GM23338 (cell line): ENCODE measurements around the gene SUGCT. TPM values are rescaled to one million over a fixed set of nuclear protein-coding genes. Genes with fewer than 3 reads are reported as not detected.

Experiments
- ATAC-seq: fragments of 200-7000 bp; cut with Tn5 transposase; 3 replicates; pipeline ENCODE4 v1.9.1; 2020
- DNase-seq: peaks from one replicate; pipeline ENCODE4 v3.0.0-alpha.2; 2015; ENCODE audit warnings: low spot score
- H2AFZ ChIP-seq: fragments of 200-600 bp; sonication (generic); 2 replicates; pipeline ENCODE4 v1.8.0; 2016; ENCODE audit warnings: antibody characterized with exemption, mild to moderate bottlenecking, moderate library complexity
- H3F3A ChIP-seq: fragments of 200-600 bp; sonication (generic); replicated peaks from 2 replicates; pipeline ENCODE4 v1.8.0; 2017; ENCODE audit warnings: antibody characterized with exemption, mixed run types, low read depth
- H3K27ac ChIP-seq: fragments of 200-600 bp; sonication (generic); 2 replicates; pipeline ENCODE4 v1.6.1; 2016; ENCODE audit warnings: low read depth
- H3K27me3 ChIP-seq: fragments of 200-600 bp; sonication (generic); 2 replicates; pipeline ENCODE4 v1.8.0; 2016; ENCODE audit warnings: mild to moderate bottlenecking, mixed run types, moderate library complexity; ENCODE audit not compliant: insufficient read depth
- H3K36me3 ChIP-seq: fragments of 200-600 bp; sonication (generic); 2 replicates; pipeline ENCODE4 v1.8.0; 2016; ENCODE audit warnings: mild to moderate bottlenecking; ENCODE audit not compliant: insufficient read depth
- H3K4me1 ChIP-seq: fragments of 200-600 bp; sonication (generic); 2 replicates; pipeline ENCODE4 v1.8.0; 2016; ENCODE audit warnings: mild to moderate bottlenecking, moderate library complexity; ENCODE audit not compliant: insufficient read depth
- H3K4me2 ChIP-seq: fragments of 200-600 bp; sonication (generic); 2 replicates; pipeline ENCODE4 v1.7.1; 2017; ENCODE audit warnings: mixed run types
- H3K4me3 ChIP-seq: fragments of 200-600 bp; sonication (generic); 2 replicates; pipeline ENCODE4 v1.6.1; 2016; ENCODE audit warnings: mixed run types
- H3K79me2 ChIP-seq: fragments of 200-600 bp; sonication (generic); replicated peaks from 2 replicates; pipeline ENCODE4 v1.8.0; 2017; ENCODE audit warnings: mild to moderate bottlenecking; ENCODE audit not compliant: insufficient read depth
- H3K9me2 ChIP-seq: fragments of 200-600 bp; sonication (generic); 2 replicates; pipeline ENCODE4 v1.8.0; 2017; ENCODE audit not compliant: insufficient read depth
- H4K20me1 ChIP-seq: fragments of 200-600 bp; sonication (generic); replicated peaks from 2 replicates; pipeline ENCODE4 v1.8.0; 2017; ENCODE audit warnings: mild to moderate bottlenecking; ENCODE audit not compliant: insufficient read depth
- H3K27ac Mint-ChIP-seq: 2 replicates; pipeline ENCODE4 v1.8.0; 2020; ENCODE audit warnings: inconsistent platforms, mild to moderate bottlenecking, moderate library complexity, mixed read lengths
- H3K27me3 Mint-ChIP-seq: 3 replicates; pipeline ENCODE4 v1.8.0; 2022; ENCODE audit warnings: low read depth, mild to moderate bottlenecking, moderate library complexity, mixed read lengths, inconsistent platforms; ENCODE audit not compliant: insufficient read depth, poor library complexity
- H3K36me3 Mint-ChIP-seq: 3 replicates; pipeline ENCODE4 v1.8.0; 2021; ENCODE audit warnings: low read depth, mild to moderate bottlenecking, inconsistent platforms, moderate library complexity, mixed read lengths
- H3K4me1 Mint-ChIP-seq: 3 replicates; pipeline ENCODE4 v1.8.0; 2020; ENCODE audit warnings: mild to moderate bottlenecking, inconsistent platforms, mixed read lengths
- H3K4me3 Mint-ChIP-seq: 3 replicates; pipeline ENCODE4 v1.8.0; 2021; ENCODE audit warnings: moderate library complexity, mild to moderate bottlenecking, inconsistent platforms, mixed read lengths
- H3K9me3 Mint-ChIP-seq: 3 replicates; pipeline ENCODE4 v1.8.0; 2020; ENCODE audit warnings: moderate library complexity, mild to moderate bottlenecking, inconsistent platforms, mixed read lengths
- CREB1 ChIP-seq: fragments of 250-450 bp; sonication (Bioruptor Pico); IDR thresholded peaks from 2 replicates; pipeline ENCODE4 v1.5.0; 2020; ENCODE audit warnings: low read depth, mild to moderate bottlenecking, moderate library complexity
- ETS1 ChIP-seq: IDR thresholded peaks from 2 replicates; pipeline ENCODE4 v1.6.1; 2016; ENCODE audit warnings: antibody characterized with exemption
- EZH2 ChIP-seq: fragments of 200-600 bp; sonication (generic); IDR thresholded peaks from one replicate; pipeline ENCODE4 v1.8.0; 2017; ENCODE audit warnings: antibody characterized with exemption, mild to moderate bottlenecking, low read depth; ENCODE audit not compliant: unreplicated experiment
- EZH2phosphoT487 ChIP-seq: fragments of 200-600 bp; sonication (generic); IDR thresholded peaks from one replicate; pipeline ENCODE4 v1.8.1; 2018; ENCODE audit warnings: antibody characterized with exemption; ENCODE audit not compliant: unreplicated experiment
- JUNB ChIP-seq: IDR thresholded peaks from one replicate; pipeline ENCODE4 v1.6.1; 2016; ENCODE audit warnings: antibody characterized with exemption; ENCODE audit not compliant: unreplicated experiment
- NANOG ChIP-seq: IDR thresholded peaks from 2 replicates; pipeline ENCODE4 v1.6.1; 2016; ENCODE audit warnings: antibody characterized with exemption, borderline replicate concordance
- POLR2AphosphoS5 ChIP-seq: IDR thresholded peaks from 2 replicates; pipeline ENCODE4 v1.6.1; 2016; ENCODE audit warnings: antibody characterized with exemption, low read depth
- STAT1 ChIP-seq: IDR thresholded peaks from one replicate; pipeline ENCODE4 v1.6.1; 2016; ENCODE audit warnings: antibody characterized with exemption; ENCODE audit not compliant: unreplicated experiment
- ZNF114 ChIP-seq: fragments of 250-450 bp; sonication (Bioruptor Pico); IDR thresholded peaks from 2 replicates; pipeline ENCODE4 v1.5.0; 2020; ENCODE audit warnings: mild to moderate bottlenecking, moderate library complexity
- ZNF331 ChIP-seq: fragments of 250-450 bp; sonication (Bioruptor Pico); IDR thresholded peaks from 2 replicates; pipeline ENCODE4 v1.5.0; 2020; ENCODE audit warnings: low read depth, mild to moderate bottlenecking, moderate library complexity
- ZNF462 ChIP-seq: fragments of 250-450 bp; sonication (Bioruptor Pico); IDR thresholded peaks from 2 replicates; pipeline ENCODE4 v1.5.0; 2020; ENCODE audit warnings: mild to moderate bottlenecking, moderate library complexity
- polyA plus RNA-seq: library from polyadenylated mRNA; unstranded; fragments of >200 nt; fragmentation: Nextera tagmentation; extraction: Ambion mirVana; gene quantifications from 2 replicates; pipeline ENCODE4 v1.2.1, GENCODE V29; 2016
- total RNA-seq: library from RNA; depleted of rRNA; stranded (reverse); fragments of >200 nt; shearing (Covaris generic); gene quantifications from 2 replicates; pipeline ENCODE4 v1.2.3, GENCODE V29; 2014
- TF ChIP-seq, protein P1 (sequence below): IDR thresholded peaks from one replicate; pipeline ENCODE4 v1.6.1; 2018; ENCODE audit warnings: antibody characterized with exemption; ENCODE audit not compliant: unreplicated experiment
- TF ChIP-seq, protein P2 (sequence below), 2 experiments: fragments of 200-600 bp in 1 of 2; sonication (generic) in 1 of 2; conservative IDR thresholded peaks; 2 replicates each; pipeline versions ENCODE4 v1.5.1 to v1.6.1; 2016 to 2017; ENCODE audit warnings: antibody characterized with exemption in 2 of 2, low read depth in 2 of 2, mild to moderate bottlenecking in 2 of 2, moderate library complexity in 1 of 2

SUGCT gene
- total and polyA plus RNA-seq, 2 experiments from 2014 or later, result 4.2 to 5.6 TPM

- no peaks in the 10 kb centered on the region for H3K9me3 Mint-ChIP-seq
- TF ChIP-seq POLR2AphosphoS5 (no peak), STAT1 (no peak), CREB1 (no peak), ZNF331 (CRISPR knock-in tag) (no peak), JUNB (no peak), EZH2phosphoT487 (no peak), EZH2 (no peak), ZNF114 (CRISPR knock-in tag) (no peak), ZNF462 (CRISPR knock-in tag) (no peak), NANOG (no peak), ETS1 (no peak)
- TF ChIP-seq, protein P1, sequence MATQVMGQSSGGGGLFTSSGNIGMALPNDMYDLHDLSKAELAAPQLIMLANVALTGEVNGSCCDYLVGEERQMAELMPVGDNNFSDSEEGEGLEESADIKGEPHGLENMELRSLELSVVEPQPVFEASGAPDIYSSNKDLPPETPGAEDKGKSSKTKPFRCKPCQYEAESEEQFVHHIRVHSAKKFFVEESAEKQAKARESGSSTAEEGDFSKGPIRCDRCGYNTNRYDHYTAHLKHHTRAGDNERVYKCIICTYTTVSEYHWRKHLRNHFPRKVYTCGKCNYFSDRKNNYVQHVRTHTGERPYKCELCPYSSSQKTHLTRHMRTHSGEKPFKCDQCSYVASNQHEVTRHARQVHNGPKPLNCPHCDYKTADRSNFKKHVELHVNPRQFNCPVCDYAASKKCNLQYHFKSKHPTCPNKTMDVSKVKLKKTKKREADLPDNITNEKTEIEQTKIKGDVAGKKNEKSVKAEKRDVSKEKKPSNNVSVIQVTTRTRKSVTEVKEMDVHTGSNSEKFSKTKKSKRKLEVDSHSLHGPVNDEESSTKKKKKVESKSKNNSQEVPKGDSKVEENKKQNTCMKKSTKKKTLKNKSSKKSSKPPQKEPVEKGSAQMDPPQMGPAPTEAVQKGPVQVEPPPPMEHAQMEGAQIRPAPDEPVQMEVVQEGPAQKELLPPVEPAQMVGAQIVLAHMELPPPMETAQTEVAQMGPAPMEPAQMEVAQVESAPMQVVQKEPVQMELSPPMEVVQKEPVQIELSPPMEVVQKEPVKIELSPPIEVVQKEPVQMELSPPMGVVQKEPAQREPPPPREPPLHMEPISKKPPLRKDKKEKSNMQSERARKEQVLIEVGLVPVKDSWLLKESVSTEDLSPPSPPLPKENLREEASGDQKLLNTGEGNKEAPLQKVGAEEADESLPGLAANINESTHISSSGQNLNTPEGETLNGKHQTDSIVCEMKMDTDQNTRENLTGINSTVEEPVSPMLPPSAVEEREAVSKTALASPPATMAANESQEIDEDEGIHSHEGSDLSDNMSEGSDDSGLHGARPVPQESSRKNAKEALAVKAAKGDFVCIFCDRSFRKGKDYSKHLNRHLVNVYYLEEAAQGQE, result no peak
- TF ChIP-seq, protein P2, sequence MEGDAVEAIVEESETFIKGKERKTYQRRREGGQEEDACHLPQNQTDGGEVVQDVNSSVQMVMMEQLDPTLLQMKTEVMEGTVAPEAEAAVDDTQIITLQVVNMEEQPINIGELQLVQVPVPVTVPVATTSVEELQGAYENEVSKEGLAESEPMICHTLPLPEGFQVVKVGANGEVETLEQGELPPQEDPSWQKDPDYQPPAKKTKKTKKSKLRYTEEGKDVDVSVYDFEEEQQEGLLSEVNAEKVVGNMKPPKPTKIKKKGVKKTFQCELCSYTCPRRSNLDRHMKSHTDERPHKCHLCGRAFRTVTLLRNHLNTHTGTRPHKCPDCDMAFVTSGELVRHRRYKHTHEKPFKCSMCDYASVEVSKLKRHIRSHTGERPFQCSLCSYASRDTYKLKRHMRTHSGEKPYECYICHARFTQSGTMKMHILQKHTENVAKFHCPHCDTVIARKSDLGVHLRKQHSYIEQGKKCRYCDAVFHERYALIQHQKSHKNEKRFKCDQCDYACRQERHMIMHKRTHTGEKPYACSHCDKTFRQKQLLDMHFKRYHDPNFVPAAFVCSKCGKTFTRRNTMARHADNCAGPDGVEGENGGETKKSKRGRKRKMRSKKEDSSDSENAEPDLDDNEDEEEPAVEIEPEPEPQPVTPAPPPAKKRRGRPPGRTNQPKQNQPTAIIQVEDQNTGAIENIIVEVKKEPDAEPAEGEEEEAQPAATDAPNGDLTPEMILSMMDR (conservative IDR thresholded peaks at IDR 0.05; ENCODE audit: low read depth in 2 of 2), result no peak
- no peak for ATAC-seq
- no peak overlapping the region for H3K4me3 Mint-ChIP-seq
- H3K27ac Mint-ChIP-seq, result no peak overlapping the region
- DNase-seq, result no peak
- Histone ChIP-seq H3K9me2 (peaks cover 6% of the 10 kb centered on the region; the same call in 1 of the 2 replicates), H4K20me1 (no peaks in the 10 kb centered on the region), H3K36me3 (no peaks in the 10 kb centered on the region), H2AFZ (no peak overlapping the region), H3K79me2 (no peaks in the 10 kb centered on the region), H3K27me3 (no peaks in the 10 kb centered on the region), H3K4me2 (no peak overlapping the region), H3K4me1 (peaks cover 12% of the 10 kb centered on the region), H3K4me3 (no peak overlapping the region), H3F3A (no peaks in the 10 kb centered on the region), H3K27ac (no peak overlapping the region)
- H3K4me1 Mint-ChIP-seq, result peaks cover 27% of the 10 kb centered on the region
- H3K36me3 Mint-ChIP-seq, result no peaks in the 10 kb centered on the region
- H3K27me3 Mint-ChIP-seq, result no peaks in the 10 kb centered on the region
Measured at GRCh38 chr7:40698214-40698920, 563.6 kb downstream of the SUGCT start.
